Heart left ventricle (tissue), 13 donors: Measurements from ENCODE around the gene TAF4B.

Experiments
- POLR2A ChIP-seq, 2 donors: fragments of 450-650 bp; IDR thresholded peaks; one replicate each; pipeline ENCODE4 v1.6.1; 2017; ENCODE audit warnings: antibody characterized with exemption in 2 of 2, mild to moderate bottlenecking in 2 of 2, moderate library complexity in 2 of 2
- TF ChIP-seq, protein P1 (sequence below), 12 donors: fragments of 200-600 bp; sonication (generic) in 4 of 12; IDR thresholded peaks; one replicate each; pipeline versions ENCODE4 v1.5.0 to v1.8.0; 2018 to 2022; ENCODE audit warnings: antibody characterized with exemption in 12 of 12, mild to moderate bottlenecking in 5 of 12
- donor health status: ischemic (EF 13 %, LVEDD 7.1; RV severe dilation, severe dysfunction).
- donor health status: DM: no; HTN: yes; CAD: no.
- donor health status: DM: no; HTN: no; CAD: no.
- donor health status: ischemic (EF 25% LVEDD 6.9; RV normal size, moderate dysfunction).
- donor health status: ischemic (EF 25% LVEDD 5.7; RV mildly dilated, moderate dysfunction).
- donor health status: ischemic (EF 35%, LVEDD 5.7; RV mildly dilated, moderate dysfunction).
- donor health status: nonischemic (EF 11% LVEDD 7.7; RV severe dilation, severe dysfunction).
- donor health status: DM: yes; HTN: yes; CAD: no.
- donor health status: PGD.
- donor health status: ischemic (EF 29% LVEDD 5.4; RV normal size, mild dysfunction).
- donor health status: nonischemic (EF 23%, LVEDD 6.1; RV moderate dilation, normal function).

DNA sequence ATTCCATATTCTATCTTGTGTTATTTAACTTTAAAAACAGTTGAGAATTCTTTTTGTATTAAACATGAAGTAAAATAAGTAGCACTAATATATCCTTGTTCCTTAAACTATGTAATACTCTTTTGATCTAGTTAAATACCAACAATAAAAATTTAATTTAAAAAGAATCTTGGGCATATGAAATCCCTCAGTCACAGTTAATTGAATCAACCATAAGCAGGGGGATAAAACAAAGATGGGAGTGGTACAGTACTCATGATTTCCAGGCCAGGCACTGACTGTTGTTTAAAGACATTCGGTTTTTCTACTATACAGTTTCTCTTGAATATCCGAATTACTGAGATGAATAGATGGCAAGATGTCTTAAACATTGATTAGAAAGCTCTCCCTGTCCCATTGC, 99.5 kb downstream of the TAF4B start:
- TF ChIP-seq, protein P1, sequence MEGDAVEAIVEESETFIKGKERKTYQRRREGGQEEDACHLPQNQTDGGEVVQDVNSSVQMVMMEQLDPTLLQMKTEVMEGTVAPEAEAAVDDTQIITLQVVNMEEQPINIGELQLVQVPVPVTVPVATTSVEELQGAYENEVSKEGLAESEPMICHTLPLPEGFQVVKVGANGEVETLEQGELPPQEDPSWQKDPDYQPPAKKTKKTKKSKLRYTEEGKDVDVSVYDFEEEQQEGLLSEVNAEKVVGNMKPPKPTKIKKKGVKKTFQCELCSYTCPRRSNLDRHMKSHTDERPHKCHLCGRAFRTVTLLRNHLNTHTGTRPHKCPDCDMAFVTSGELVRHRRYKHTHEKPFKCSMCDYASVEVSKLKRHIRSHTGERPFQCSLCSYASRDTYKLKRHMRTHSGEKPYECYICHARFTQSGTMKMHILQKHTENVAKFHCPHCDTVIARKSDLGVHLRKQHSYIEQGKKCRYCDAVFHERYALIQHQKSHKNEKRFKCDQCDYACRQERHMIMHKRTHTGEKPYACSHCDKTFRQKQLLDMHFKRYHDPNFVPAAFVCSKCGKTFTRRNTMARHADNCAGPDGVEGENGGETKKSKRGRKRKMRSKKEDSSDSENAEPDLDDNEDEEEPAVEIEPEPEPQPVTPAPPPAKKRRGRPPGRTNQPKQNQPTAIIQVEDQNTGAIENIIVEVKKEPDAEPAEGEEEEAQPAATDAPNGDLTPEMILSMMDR (IDR thresholded peaks at IDR 0.05): no peak
- TF ChIP-seq POLR2A (IDR thresholded peaks at IDR 0.05): no peak
